ENCODE measurements around the gene TMEM232.
"Not testable (repeated sequence)": the region's sequence is repeated elsewhere in the genome, so short reads cannot be mapped to it uniquely, and the experiment has no call there.

TMEM232 gene

GRCh38 chr5:110686270-110686669 is 40.2 kb downstream of the TMEM232 start:
- H3K4me3 ChIP-seq, result no peak overlapping the region
- DNase-seq (ENCODE audit: low spot score), result no peak
- TF ChIP-seq, protein P1, sequence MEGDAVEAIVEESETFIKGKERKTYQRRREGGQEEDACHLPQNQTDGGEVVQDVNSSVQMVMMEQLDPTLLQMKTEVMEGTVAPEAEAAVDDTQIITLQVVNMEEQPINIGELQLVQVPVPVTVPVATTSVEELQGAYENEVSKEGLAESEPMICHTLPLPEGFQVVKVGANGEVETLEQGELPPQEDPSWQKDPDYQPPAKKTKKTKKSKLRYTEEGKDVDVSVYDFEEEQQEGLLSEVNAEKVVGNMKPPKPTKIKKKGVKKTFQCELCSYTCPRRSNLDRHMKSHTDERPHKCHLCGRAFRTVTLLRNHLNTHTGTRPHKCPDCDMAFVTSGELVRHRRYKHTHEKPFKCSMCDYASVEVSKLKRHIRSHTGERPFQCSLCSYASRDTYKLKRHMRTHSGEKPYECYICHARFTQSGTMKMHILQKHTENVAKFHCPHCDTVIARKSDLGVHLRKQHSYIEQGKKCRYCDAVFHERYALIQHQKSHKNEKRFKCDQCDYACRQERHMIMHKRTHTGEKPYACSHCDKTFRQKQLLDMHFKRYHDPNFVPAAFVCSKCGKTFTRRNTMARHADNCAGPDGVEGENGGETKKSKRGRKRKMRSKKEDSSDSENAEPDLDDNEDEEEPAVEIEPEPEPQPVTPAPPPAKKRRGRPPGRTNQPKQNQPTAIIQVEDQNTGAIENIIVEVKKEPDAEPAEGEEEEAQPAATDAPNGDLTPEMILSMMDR (IDR thresholded peaks at IDR 0.05), result no peak
- H3K27ac ChIP-seq, result no peak overlapping the region

DNA sequence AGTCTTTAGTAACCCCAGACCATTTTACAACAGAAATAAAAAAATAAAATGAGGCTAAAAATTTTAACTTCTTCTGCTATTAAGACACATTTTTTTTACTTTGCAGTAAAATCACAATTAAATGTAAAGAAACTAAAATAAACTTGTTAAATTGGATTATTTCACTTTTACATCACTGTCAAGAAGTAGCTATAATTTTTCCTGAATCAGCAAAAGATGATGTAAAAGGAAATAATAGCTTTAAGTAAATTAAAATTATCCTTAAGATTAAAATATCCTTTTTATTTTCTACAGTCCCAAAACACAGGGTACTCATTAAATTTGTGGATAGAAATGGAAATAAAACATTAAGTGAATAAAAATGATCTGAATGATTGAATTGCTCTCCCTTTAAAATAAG is 44.5 kb downstream of the TMEM232 start:
- DNase-seq (ENCODE audit: low spot score), result no peak
- Histone ChIP-seq H3K4me3 (no peak overlapping the region), H3K27ac (no peak overlapping the region)
- TF ChIP-seq, protein P1 (IDR thresholded peaks at IDR 0.05), result no peak

GRCh38 chr5:110681109-110681508 is 45.4 kb downstream of the TMEM232 start:
- H3K4me3 ChIP-seq, result no peak overlapping the region
- no peak for DNase-seq (ENCODE audit: low spot score)
- TF ChIP-seq, protein P1 (IDR thresholded peaks at IDR 0.05), result no peak
- H3K27ac ChIP-seq, result no peak overlapping the region

GRCh38 chr5:110676554-110676953 is 49.9 kb downstream of the TMEM232 start:
- not testable (repeated sequence) for DNase-seq (ENCODE audit: low spot score); H3K4me3 ChIP-seq; H3K27ac ChIP-seq

GRCh38 chr5:110665184-110665726 is 61.2 kb downstream of the TMEM232 start:
- DNase-seq (ENCODE audit: low spot score), result no peak
- Histone ChIP-seq H3K4me3 (no peak overlapping the region), H3K27ac (no peak overlapping the region)
- TF ChIP-seq, protein P1 (IDR thresholded peaks at IDR 0.05), result no peak

- no peak overlapping the region for H3K27ac ChIP-seq
- TF ChIP-seq, protein P1 (IDR thresholded peaks at IDR 0.05), result no peak
- H3K4me3 ChIP-seq, result no peak overlapping the region
- DNase-seq (ENCODE audit: low spot score), result no peak
Measured at GRCh38 chr5:110663525-110663924, 62.9 kb downstream of the TMEM232 start.

DNA sequence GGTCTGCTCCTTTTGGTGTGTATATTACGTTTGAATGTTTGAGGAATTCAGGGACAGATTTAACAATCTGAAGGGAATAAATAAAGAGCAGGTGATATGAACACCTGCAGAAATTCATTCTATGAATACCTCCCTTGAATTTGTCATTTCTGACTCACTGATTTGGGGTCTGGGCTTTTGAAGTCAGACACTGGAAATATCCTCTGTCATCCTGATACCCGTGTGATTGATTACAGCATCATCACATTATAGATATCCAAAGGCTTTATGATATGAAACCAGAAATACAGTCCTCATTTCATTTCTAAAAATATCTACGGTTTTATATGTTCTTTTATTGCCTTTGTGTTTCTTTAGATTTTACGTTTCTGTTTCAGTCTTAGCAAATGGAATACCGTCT is 68.5 kb downstream of the TMEM232 start:
- no peak overlapping the region for H3K27ac ChIP-seq
- no peak overlapping the region for H3K4me3 ChIP-seq
- DNase-seq (ENCODE audit: low spot score), result no peak
- TF ChIP-seq, protein P1 (IDR thresholded peaks at IDR 0.05), result no peak
